Epithelial cell of proximal tubule (primary cell): ENCODE data around the gene TJAP1. TPM values are rescaled to one million over a fixed set of nuclear protein-coding genes. Genes with fewer than 3 reads are reported as not detected.

Source experiments
- DNase-seq: peaks from one replicate; pipeline ENCODE4 v3.0.0-alpha.2; 2011; ENCODE audit warnings: low read depth
- H3K4me3 ChIP-seq: 2 replicates; pipeline ENCODE4 v1.5.1; 2011; ENCODE audit warnings: low read depth, mild to moderate bottlenecking, low read length
- total RNA-seq: library from RNA; depleted of rRNA; stranded (reverse); fragments of >200 nt; gene quantifications from 2 replicates; pipeline ENCODE4 v1.2.3, GENCODE V29; 2015
- TF ChIP-seq, protein P1 (sequence below): conservative IDR thresholded peaks from 2 replicates; pipeline ENCODE4 v1.5.1; 2012; ENCODE audit warnings: low read depth, mild to moderate bottlenecking, low read length

Gene TJAP1
- total RNA-seq, 1 donor from 2014 or later, result 17.8 TPM

DNA sequence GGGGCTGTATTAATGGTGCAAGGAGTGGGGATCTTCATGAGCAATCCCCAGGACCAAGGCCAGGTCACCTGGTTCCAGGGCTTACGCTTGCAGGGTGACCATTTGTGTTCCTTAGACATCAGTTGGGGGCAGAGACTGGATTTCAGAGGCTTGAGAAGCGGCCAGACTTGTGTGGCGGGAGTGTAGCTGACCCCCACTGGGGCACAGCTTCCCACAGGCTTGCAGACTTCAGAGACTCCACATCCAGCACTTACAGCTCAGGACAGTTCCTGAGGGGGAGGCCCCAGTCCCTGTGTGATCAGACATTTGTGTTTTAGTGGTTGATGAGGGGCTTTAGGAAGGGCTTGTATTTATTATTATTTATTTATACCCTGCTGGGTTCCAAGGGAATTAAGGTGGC lies 15.3 kb downstream of the TJAP1 start:
- H3K4me3 ChIP-seq, result no peak overlapping the region
- TF ChIP-seq, protein P1, sequence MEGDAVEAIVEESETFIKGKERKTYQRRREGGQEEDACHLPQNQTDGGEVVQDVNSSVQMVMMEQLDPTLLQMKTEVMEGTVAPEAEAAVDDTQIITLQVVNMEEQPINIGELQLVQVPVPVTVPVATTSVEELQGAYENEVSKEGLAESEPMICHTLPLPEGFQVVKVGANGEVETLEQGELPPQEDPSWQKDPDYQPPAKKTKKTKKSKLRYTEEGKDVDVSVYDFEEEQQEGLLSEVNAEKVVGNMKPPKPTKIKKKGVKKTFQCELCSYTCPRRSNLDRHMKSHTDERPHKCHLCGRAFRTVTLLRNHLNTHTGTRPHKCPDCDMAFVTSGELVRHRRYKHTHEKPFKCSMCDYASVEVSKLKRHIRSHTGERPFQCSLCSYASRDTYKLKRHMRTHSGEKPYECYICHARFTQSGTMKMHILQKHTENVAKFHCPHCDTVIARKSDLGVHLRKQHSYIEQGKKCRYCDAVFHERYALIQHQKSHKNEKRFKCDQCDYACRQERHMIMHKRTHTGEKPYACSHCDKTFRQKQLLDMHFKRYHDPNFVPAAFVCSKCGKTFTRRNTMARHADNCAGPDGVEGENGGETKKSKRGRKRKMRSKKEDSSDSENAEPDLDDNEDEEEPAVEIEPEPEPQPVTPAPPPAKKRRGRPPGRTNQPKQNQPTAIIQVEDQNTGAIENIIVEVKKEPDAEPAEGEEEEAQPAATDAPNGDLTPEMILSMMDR, result no peak
- DNase-seq, result no peak

DNA sequence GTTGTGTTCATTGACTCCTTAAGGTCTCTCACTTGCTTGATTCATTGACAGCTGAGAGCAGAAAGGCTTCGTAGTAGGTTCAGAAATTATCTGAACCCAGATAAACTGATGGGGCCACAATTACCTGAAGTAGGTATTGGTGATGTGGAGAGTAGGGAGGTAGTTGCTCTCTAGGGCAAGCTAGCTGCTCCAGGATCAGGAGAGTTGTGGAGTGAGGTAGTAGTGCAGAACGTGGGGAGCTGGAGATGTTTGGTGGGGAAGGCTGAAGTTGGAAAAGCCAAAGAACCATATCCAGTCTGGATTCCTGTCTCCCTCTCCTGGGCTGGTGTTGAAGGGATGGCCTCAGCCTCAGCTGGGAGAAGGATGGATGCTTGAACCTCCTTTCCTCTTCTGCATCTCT lies 15.9 kb downstream of the TJAP1 start:
- H3K4me3 ChIP-seq, result no peak overlapping the region
- TF ChIP-seq, protein P1, result no peak
- DNase-seq, result no peak

DNA sequence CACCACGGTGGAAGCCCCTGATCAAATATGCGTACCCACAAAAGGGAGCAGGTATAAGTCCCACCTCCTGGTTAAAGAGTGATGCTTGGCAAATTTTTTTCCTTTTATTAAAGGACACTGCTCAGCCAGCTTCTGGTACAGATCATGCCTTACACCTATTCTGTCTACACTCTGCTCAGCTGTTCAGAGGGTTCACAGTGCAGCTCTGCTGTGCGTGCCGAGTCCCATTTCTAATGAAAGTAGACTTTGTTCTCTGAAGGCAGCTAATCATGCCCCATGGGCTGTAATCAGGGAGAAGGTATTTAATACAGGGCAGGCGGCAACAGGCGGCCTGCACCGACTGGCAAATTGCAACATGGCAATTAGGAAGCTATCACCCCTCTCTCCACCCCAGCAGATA lies 16.5 kb downstream of the TJAP1 start:
- DNase-seq, result no peak
- TF ChIP-seq, protein P1, result no peak
- no peak overlapping the region for H3K4me3 ChIP-seq

DNA sequence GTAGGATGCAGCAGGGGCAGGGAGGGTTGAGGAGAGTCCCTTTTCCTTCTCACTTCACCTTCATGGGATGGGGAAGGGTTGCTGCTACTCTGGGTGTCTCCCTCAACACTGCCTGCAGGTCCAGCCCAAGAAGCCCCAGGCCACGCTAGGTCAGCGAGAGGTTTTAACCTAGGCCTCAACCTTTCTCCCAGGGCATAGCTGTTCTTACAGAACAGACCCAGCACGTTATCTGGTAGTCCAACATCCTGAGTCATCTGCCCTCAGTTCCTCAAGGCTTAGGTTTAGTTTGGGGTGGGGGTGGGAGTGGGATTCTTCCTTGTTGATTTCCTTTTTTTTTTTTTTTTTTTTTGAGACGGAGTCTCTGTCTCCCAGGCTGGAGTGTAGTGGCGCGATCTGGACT lies 17.0 kb downstream of the TJAP1 start:
- H3K4me3 ChIP-seq, result no peak overlapping the region
- TF ChIP-seq, protein P1, result no peak
- DNase-seq, result no peak

DNA sequence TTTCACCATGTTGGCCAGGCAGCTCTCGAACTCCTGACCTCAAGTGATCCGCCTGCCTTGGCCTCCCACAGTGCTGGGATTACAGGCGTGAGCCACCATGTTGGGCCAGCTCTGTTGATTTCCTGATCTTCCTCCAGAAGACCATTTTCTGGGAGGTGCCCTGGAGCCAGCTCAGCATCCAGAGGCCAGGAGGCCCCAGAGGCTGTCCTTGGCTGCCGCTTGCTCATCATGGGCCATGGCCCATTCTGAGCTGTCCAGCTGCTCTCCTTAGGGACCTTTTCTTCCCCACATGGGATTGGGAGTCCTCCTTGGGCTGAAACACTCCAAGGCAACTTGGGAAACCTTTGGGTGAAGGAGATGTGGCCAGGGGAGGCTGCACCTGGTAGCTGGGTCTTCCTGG lies 17.4 kb downstream of the TJAP1 start:
- no peak overlapping the region for H3K4me3 ChIP-seq
- TF ChIP-seq, protein P1, result no peak
- DNase-seq, result no peak

DNA sequence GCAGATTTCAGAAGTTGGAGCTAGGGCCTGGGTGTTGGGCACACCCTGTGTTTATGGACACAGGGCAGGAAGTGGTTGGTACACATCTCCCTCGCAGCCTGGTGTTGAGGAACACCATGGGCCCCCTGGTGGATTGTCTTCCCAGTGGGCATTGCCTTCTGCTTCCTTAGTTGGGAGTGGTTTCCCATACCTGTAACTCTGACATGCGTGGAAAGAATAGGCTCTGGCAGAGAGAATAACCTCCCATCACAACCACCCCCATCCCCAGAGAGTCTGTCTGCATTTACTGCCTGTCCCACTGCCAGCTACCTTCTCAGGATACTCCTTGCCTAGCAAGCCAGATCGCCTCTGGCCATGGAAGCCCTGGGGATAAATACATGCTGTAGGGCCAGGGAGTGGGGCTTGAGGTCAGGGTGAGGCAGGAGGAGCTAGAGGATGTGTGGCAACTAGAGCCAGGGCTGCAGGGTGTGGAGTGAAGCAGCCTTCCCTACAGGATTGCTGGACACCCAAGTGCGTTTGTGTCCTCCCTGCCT lies 18.1 kb downstream of the TJAP1 start:
- TF ChIP-seq, protein P1, result peak; percentile 39
- no peak for DNase-seq
- H3K4me3 ChIP-seq, result no peak overlapping the region

DNA sequence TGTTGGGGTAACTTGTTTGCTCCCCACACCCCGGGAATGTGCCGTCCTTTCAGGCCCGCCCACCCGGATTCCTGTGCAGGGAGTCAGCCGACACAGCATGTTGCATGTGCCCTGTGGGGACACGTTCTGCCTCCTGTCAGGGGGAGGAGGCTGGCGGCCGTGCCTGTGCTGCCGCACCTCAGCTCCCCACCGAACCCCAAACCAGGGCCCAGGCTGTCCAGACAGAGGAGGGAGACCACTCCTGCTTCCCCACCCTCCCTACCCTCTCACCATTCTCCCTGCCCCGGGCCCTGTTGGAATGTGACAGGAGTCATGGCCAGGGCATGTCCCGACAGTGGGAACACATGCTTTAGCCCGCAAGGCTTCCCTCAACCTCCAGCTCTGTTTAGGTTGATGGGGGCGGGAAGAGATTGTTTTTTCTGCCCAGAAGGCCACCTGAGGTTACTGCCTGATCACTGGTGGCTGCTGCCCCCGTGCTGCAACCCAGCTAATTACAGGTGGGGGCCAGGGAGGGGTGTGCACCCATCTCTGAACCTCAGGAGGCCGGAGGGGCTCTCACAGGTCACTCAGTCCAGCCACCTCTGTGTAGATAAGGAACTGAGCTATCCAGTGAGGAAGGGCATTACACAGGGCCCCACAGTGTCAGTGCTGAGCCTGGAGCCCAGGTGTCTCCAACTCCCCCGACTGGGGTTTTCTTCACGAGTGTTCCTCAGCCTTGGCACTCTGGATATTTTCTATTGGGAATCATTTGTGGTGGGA lies 19.2 kb downstream of the TJAP1 start:
- TF ChIP-seq, protein P1, result peak; percentile 73
- no peak for DNase-seq
- no peak overlapping the region for H3K4me3 ChIP-seq
